ENCODE results near the gene CA10. TPM values are rescaled to one million over a fixed set of nuclear protein-coding genes. Genes with fewer than 3 reads are reported as not detected.
A peak's percentile ranks its signal among the peaks of the same experiment; 100 is the strongest.

CA10 gene
- polyA plus RNA-seq, 1 donor (not counting 4 experiments of a cell fraction or from before 2014, with no cell fraction given), result 2.9 TPM

GRCh38 chr17:52110923-52111581 is 47.5 kb downstream of the CA10 start:
- dilution Hi-C loops (cut with MboI; ENCODE audit: extremely low pct_ligation_motif_present, low sequenced_read_pairs), result loop anchor here (10.0 kb wide), 1 partner anchor 336 kb away; no protein-coding TSS in a partner anchor
- DNase-seq (ENCODE audit: low read depth, low spot score), result no peak

GRCh38 chr17:52106638-52107261 is 51.8 kb downstream of the CA10 start:
- no peak overlapping the region for H3K9ac ChIP-seq (ENCODE audit: control insufficient read depth, extremely low read depth, insufficient read depth, low read length)
- H3K27ac ChIP-seq (ENCODE audit: control insufficient read depth, insufficient read depth, low read length), result no peak overlapping the region
- no peak overlapping the region for H3K4me2 ChIP-seq (ENCODE audit: control insufficient read depth, extremely low read depth, insufficient read depth, low read depth, low read length)
- dilution Hi-C loops (cut with MboI; ENCODE audit: extremely low pct_ligation_motif_present, low sequenced_read_pairs), result no loop called here
- H4K20me1 ChIP-seq (ENCODE audit: control insufficient read depth, extremely low read depth, insufficient read depth, low read length), result no peaks in the 10 kb centered on the region
- H3K36me3 ChIP-seq (ENCODE audit: control insufficient read depth in 2 of 2, extremely low read depth in 1 of 2, insufficient read depth in 2 of 2, low read length in 2 of 2), result no peaks in the 10 kb centered on the region
- peaks cover 2% of the 10 kb centered on the region for H3K4me1 ChIP-seq (ENCODE audit: control insufficient read depth, extremely low read depth, insufficient read depth, low read length)
- H2AFZ ChIP-seq (ENCODE audit: control insufficient read depth, low read length), result no peak overlapping the region
- H3K9me3 ChIP-seq (ENCODE audit: control insufficient read depth, low read depth, low read length), result no peaks in the 10 kb centered on the region
- no peaks in the 10 kb centered on the region for H3K79me2 ChIP-seq (ENCODE audit: control insufficient read depth, insufficient read depth, low read length)
- no peaks in the 10 kb centered on the region for H3K27me3 ChIP-seq (ENCODE audit: control insufficient read depth, extremely low read depth, insufficient read depth, low read length)
- H3K9me1 ChIP-seq (ENCODE audit: control insufficient read depth, extremely low read depth, insufficient read depth, low read length), result no peaks in the 10 kb centered on the region
- peak; percentile 77 for FAIRE-seq
- DNase-seq (ENCODE audit: low read depth, low spot score), result no peak
- no peak overlapping the region for H3K4me3 ChIP-seq (ENCODE audit: control insufficient read depth in 2 of 3, extremely low read depth in 1 of 3, insufficient read depth in 2 of 3, low read depth in 1 of 3, low read length in 3 of 3)
- TF ChIP-seq EZH2 (IDR thresholded peaks at IDR 0.05; ENCODE audit: low read length) (no peak), CTCF (optimal IDR thresholded peaks at IDR 0.05 in 1 of 3, IDR thresholded peaks at IDR 0.05 in 1 of 3, conservative IDR thresholded peaks at IDR 0.05 in 1 of 3; ENCODE audit: extremely low read depth in 1 of 3, insufficient read depth in 2 of 3, low read length in 3 of 3) (peak; percentile 57 to 75 (median 60))

More at GRCh38 chr17:52110923-52111581, 47.5 kb downstream of the CA10 start:
- Histone ChIP-seq H3K27me3 (ENCODE audit: control insufficient read depth, extremely low read depth, insufficient read depth, low read length) (no peaks in the 10 kb centered on the region), H3K4me2 (ENCODE audit: control insufficient read depth, extremely low read depth, insufficient read depth, low read depth, low read length) (no peak overlapping the region), H3K36me3 (ENCODE audit: control insufficient read depth in 2 of 2, extremely low read depth in 1 of 2, insufficient read depth in 2 of 2, low read length in 2 of 2) (no peaks in the 10 kb centered on the region), H3K27ac (ENCODE audit: control insufficient read depth, insufficient read depth, low read length) (no peak overlapping the region), H3K4me1 (ENCODE audit: control insufficient read depth, extremely low read depth, insufficient read depth, low read length) (no peaks in the 10 kb centered on the region), H3K79me2 (ENCODE audit: control insufficient read depth, insufficient read depth, low read length) (no peaks in the 10 kb centered on the region), H3K9ac (ENCODE audit: control insufficient read depth, extremely low read depth, insufficient read depth, low read length) (no peak overlapping the region), H4K20me1 (ENCODE audit: control insufficient read depth, extremely low read depth, insufficient read depth, low read length) (no peaks in the 10 kb centered on the region), H3K4me3 (ENCODE audit: control insufficient read depth in 2 of 3, extremely low read depth in 1 of 3, insufficient read depth in 2 of 3, low read depth in 1 of 3, low read length in 3 of 3) (no peak overlapping the region), H3K9me1 (ENCODE audit: control insufficient read depth, extremely low read depth, insufficient read depth, low read length) (no peaks in the 10 kb centered on the region), H2AFZ (ENCODE audit: control insufficient read depth, low read length) (no peak overlapping the region), H3K9me3 (ENCODE audit: control insufficient read depth, low read depth, low read length) (no peaks in the 10 kb centered on the region)
- TF ChIP-seq CTCF (optimal IDR thresholded peaks at IDR 0.05 in 1 of 3, IDR thresholded peaks at IDR 0.05 in 1 of 3, conservative IDR thresholded peaks at IDR 0.05 in 1 of 3; ENCODE audit: extremely low read depth in 1 of 3, insufficient read depth in 2 of 3, low read length in 3 of 3), result no peak
- no peak for TF ChIP-seq EZH2 (IDR thresholded peaks at IDR 0.05; ENCODE audit: low read length)
- no peak for FAIRE-seq

Measured in keratinocyte (primary cell).